Keratinocyte (primary cell): Measurements from ENCODE around the gene LCT. TPM values are rescaled to one million over a fixed set of nuclear protein-coding genes. Genes with fewer than 3 reads are reported as not detected.

Experiments used
- DNase-seq: peaks from one replicate; pipeline ENCODE4 v3.0.0-alpha.2; 2011; ENCODE audit warnings: low read depth, missing footprints, low spot score
- FAIRE-seq: peaks from 2 replicates; lab custom pipeline; 2011; peaks lifted over from hg19 to GRCh38; lab: Jason Lieb, UNC
- H2AFZ ChIP-seq: 2 replicates; pipeline ENCODE4 v1.6.0; 2012; ENCODE audit warnings: low read length, control low read depth, inconsistent platforms; ENCODE audit not compliant: control insufficient read depth
- H3K27ac ChIP-seq: 2 replicates; pipeline ENCODE4 v1.5.1; 2011; ENCODE audit warnings: low read length; ENCODE audit not compliant: control insufficient read depth, insufficient read depth
- H3K27me3 ChIP-seq: 3 replicates; pipeline ENCODE4 v1.6.0; 2011; ENCODE audit warnings: low read length; ENCODE audit not compliant: control insufficient read depth, insufficient read depth; ENCODE audit errors: extremely low read depth
- H3K36me3 ChIP-seq, 2 experiments: 2 replicates in 1 of 2; 3 replicates in 1 of 2; pipeline ENCODE4 v1.5.1; 2011; ENCODE audit warnings: low read length in 2 of 2, mild to moderate bottlenecking in 1 of 2; ENCODE audit not compliant: control insufficient read depth in 2 of 2, insufficient read depth in 2 of 2; ENCODE audit errors: extremely low read depth in 1 of 2
- H3K4me1 ChIP-seq: 3 replicates; pipeline ENCODE4 v1.5.1; 2011; ENCODE audit warnings: low read length; ENCODE audit not compliant: control insufficient read depth, insufficient read depth; ENCODE audit errors: extremely low read depth
- H3K4me2 ChIP-seq: 3 replicates; pipeline ENCODE4 v1.6.0; 2011; ENCODE audit warnings: low read depth, low read length; ENCODE audit not compliant: control insufficient read depth, insufficient read depth; ENCODE audit errors: extremely low read depth
- H3K4me3 ChIP-seq, 3 experiments: fragments of 200-600 bp in 1 of 3; sonication (generic) in 1 of 3; 2 replicates in 2 of 3; 3 replicates in 1 of 3; pipeline ENCODE4 v1.5.1; 2011 to 2016; ENCODE audit warnings: low read length in 3 of 3, mild to moderate bottlenecking in 3 of 3, control low read depth in 2 of 3, inconsistent platforms in 1 of 3, low read depth in 1 of 3, mixed read lengths in 1 of 3, mixed run types in 1 of 3, moderate library complexity in 1 of 3; ENCODE audit not compliant: control insufficient read depth in 2 of 3, insufficient read depth in 2 of 3; ENCODE audit errors: extremely low read depth in 1 of 3
- H3K79me2 ChIP-seq: 2 replicates; pipeline ENCODE4 v1.6.0; 2012; ENCODE audit warnings: low read length; ENCODE audit not compliant: control insufficient read depth, insufficient read depth
- H3K9ac ChIP-seq: 3 replicates; pipeline ENCODE4 v1.6.0; 2011; ENCODE audit warnings: low read length; ENCODE audit not compliant: control insufficient read depth, insufficient read depth; ENCODE audit errors: extremely low read depth
- H3K9me1 ChIP-seq: 3 replicates; pipeline ENCODE4 v1.6.0; 2011; ENCODE audit warnings: low read length; ENCODE audit not compliant: control insufficient read depth, insufficient read depth; ENCODE audit errors: extremely low read depth
- H3K9me3 ChIP-seq: 2 replicates; pipeline ENCODE4 v1.5.1; 2012; ENCODE audit warnings: low read depth, low read length; ENCODE audit not compliant: control insufficient read depth
- H4K20me1 ChIP-seq: 3 replicates; pipeline ENCODE4 v1.6.0; 2011; ENCODE audit warnings: low read length; ENCODE audit not compliant: control insufficient read depth, insufficient read depth; ENCODE audit errors: extremely low read depth
- CTCF ChIP-seq, 3 experiments: IDR thresholded peaks in 1 of 3; conservative IDR thresholded peaks in 1 of 3; optimal IDR thresholded peaks in 1 of 3; 2 replicates in 2 of 3; 3 replicates in 1 of 3; pipeline versions ENCODE3 to v1.5.1; 2011; ENCODE audit warnings: low read length in 3 of 3, mild to moderate bottlenecking in 3 of 3, moderate library complexity in 2 of 3, control low read depth in 1 of 3, inconsistent platforms in 1 of 3; ENCODE audit not compliant: insufficient read depth in 2 of 3; ENCODE audit errors: extremely low read depth in 1 of 3
- EZH2 ChIP-seq: IDR thresholded peaks from one replicate; pipeline ENCODE4 v1.6.1; 2012; ENCODE audit warnings: inconsistent platforms, mild to moderate bottlenecking, low read length, moderate library complexity
- dilution Hi-C: fragments of 300-500 bp; cut with MboI; formaldehyde crosslinking; loops from one replicate; pipeline ENCODE4 v1.7.0; 2020; ENCODE audit warnings: low sequenced_read_pairs; ENCODE audit not compliant: extremely low pct_ligation_motif_present
- polyA plus RNA-seq, 5 experiments: library from polyadenylated mRNA; depleted of rRNA in 3 of 5; stranded (reverse) in 3 of 5; stranded (forward) in 1 of 5; unstranded in 1 of 5; fragments of >200 nt; gene quantifications; 1 replicate in 1 of 5; 2 replicates in 3 of 5; 3 replicates in 1 of 5; pipeline versions ENCODE4 v1.2.1 to v1.2.3, GENCODE V29; 2011 to 2012; ENCODE audit warnings: missing spikeins in 2 of 5, low read depth in 1 of 5, low replicate concordance in 1 of 5

Gene LCT
- polyA plus RNA-seq, 1 donor (not counting 4 experiments of a cell fraction or from before 2014, with no cell fraction given) = 0.01 TPM

GRCh38 chr2:135826544-135826943 lies 10.4 kb downstream of the LCT start:
- no peak overlapping the region for H2AFZ ChIP-seq
- no peak overlapping the region for H3K4me3 ChIP-seq
- no peak for TF ChIP-seq CTCF (optimal IDR thresholded peaks at IDR 0.05 in 1 of 3, IDR thresholded peaks at IDR 0.05 in 1 of 3, conservative IDR thresholded peaks at IDR 0.05 in 1 of 3; ENCODE audit: extremely low read depth in 1 of 3, insufficient read depth in 2 of 3, low read length in 3 of 3)
- no peak for TF ChIP-seq EZH2

GRCh38 chr2:135825550-135826176 lies 11.3 kb downstream of the LCT start:
- no peak overlapping the region for H3K9ac ChIP-seq
- no peak overlapping the region for H3K27ac ChIP-seq
- no peaks in the 10 kb centered on the region for H3K4me1 ChIP-seq
- H3K4me2 ChIP-seq = no peak overlapping the region
- no peaks in the 10 kb centered on the region for H4K20me1 ChIP-seq
- no peak for DNase-seq
- dilution Hi-C loops = no loop called here
- no peak for FAIRE-seq
- no peak for TF ChIP-seq CTCF (optimal IDR thresholded peaks at IDR 0.05 in 1 of 3, IDR thresholded peaks at IDR 0.05 in 1 of 3, conservative IDR thresholded peaks at IDR 0.05 in 1 of 3; ENCODE audit: extremely low read depth in 1 of 3, insufficient read depth in 2 of 3, low read length in 3 of 3)
- TF ChIP-seq EZH2 = no peak
- H3K79me2 ChIP-seq = no peaks in the 10 kb centered on the region
- H2AFZ ChIP-seq = no peak overlapping the region
- no peaks in the 10 kb centered on the region for H3K27me3 ChIP-seq
- H3K36me3 ChIP-seq = no peaks in the 10 kb centered on the region
- H3K9me3 ChIP-seq = no peaks in the 10 kb centered on the region
- no peaks in the 10 kb centered on the region for H3K9me1 ChIP-seq
- no peak overlapping the region for H3K4me3 ChIP-seq

More at GRCh38 chr2:135826544-135826943, 10.4 kb downstream of the LCT start:
- H3K36me3 ChIP-seq = no peaks in the 10 kb centered on the region
- dilution Hi-C loops = no loop called here
- no peaks in the 10 kb centered on the region for H3K79me2 ChIP-seq
- H3K27ac ChIP-seq = no peak overlapping the region
- no peak for DNase-seq
- H3K4me1 ChIP-seq = no peaks in the 10 kb centered on the region
- H3K9me3 ChIP-seq = no peaks in the 10 kb centered on the region
- H3K9me1 ChIP-seq = no peaks in the 10 kb centered on the region
- H3K9ac ChIP-seq = no peak overlapping the region
- no peaks in the 10 kb centered on the region for H4K20me1 ChIP-seq
- FAIRE-seq = no peak
- no peak overlapping the region for H3K4me2 ChIP-seq
- H3K27me3 ChIP-seq = no peaks in the 10 kb centered on the region
